Activated CD8-positive, alpha-beta memory T cell treated with anti-CD3 and anti-CD28 coated beads for 36 hours (primary cell): Measurements from ENCODE around the gene STT3A. TPM values are rescaled to one million over a fixed set of nuclear protein-coding genes. Genes with fewer than 3 reads are reported as not detected.

Source experiments
- CTCF ChIA-PET: fragments of 350-600 bp; sonication (Branson Sonifier 250); formaldehyde crosslinking; loops from one replicate; lab custom pipeline; 2021; ENCODE audit warnings: antibody characterized with exemption; lab: Charles Lee
- POLR2A ChIA-PET: fragments of 350-600 bp; sonication (Branson Sonifier 250); formaldehyde crosslinking; loops from one replicate; lab custom pipeline; 2021; ENCODE audit warnings: antibody characterized with exemption; lab: Charles Lee
- total RNA-seq, 2 experiments: library from RNA; stranded (reverse); gene quantifications; one replicate each; pipeline ENCODE4 v1.2.3, GENCODE V29; 2021

Gene STT3A
- total RNA-seq, 2 experiments from 2014 or later = 144 to 151 TPM

DNA sequence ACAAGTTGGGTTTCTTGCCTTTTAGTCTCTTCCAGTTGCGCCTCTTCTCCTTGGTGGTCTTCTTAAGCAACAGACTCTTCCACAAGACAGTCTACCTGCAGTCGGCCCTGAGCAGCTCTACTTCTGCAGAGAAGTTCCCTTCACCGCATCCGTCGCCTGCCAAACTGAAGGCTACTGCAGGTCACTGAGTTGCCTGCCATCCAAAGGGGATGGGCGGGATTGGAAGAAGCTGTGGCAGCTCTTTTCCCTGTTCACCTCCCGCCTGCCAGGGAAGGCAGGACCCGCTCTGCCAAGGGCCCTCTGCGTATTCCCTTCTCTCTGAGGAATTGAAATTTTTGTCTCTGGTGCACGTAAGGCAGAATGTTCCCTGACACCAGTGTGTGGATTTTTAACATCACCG lies 9.2 kb upstream of the STT3A start:
- CTCF ChIA-PET = no interaction called here
- POLR2A ChIA-PET = interaction anchor here (0.9 kb wide), 1 partner anchor 13 kb away, joined by 4 read pairs; no protein-coding TSS in a partner anchor

GRCh38 chr11:125585487-125585886 lies 7.2 kb upstream of the STT3A start:
- POLR2A ChIA-PET = no interaction called here
- CTCF ChIA-PET = no interaction called here

DNA sequence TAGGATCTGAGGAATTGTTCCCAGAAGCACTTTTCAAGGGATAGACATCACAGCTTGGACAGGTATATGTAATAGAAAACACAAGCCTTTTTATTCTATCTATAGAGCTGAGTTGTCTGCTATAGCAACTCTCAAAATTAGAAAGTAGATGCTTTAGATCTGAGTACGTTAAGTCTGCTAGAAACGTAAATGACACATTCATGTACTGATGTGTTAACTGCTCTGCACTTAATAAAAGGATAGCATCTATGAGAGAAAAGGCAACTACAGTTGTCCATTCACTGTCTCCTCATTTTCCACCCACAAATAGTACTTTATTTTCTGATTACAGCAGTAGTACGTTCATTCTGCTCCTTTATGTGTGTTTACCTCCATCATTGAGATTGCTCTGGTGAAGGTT lies 6.0 kb upstream of the STT3A start:
- ChIA-PET CTCF (no interaction called here), POLR2A (no interaction called here)

- CTCF ChIA-PET = no interaction called here
- POLR2A ChIA-PET = no interaction called here
These were observed 5.2 kb upstream of the STT3A start for GRCh38 chr11:125587480-125587879.

- ChIA-PET POLR2A (no interaction called here), CTCF (no interaction called here)
These were observed 4.1 kb upstream of the STT3A start for GRCh38 chr11:125588505-125588904.

DNA sequence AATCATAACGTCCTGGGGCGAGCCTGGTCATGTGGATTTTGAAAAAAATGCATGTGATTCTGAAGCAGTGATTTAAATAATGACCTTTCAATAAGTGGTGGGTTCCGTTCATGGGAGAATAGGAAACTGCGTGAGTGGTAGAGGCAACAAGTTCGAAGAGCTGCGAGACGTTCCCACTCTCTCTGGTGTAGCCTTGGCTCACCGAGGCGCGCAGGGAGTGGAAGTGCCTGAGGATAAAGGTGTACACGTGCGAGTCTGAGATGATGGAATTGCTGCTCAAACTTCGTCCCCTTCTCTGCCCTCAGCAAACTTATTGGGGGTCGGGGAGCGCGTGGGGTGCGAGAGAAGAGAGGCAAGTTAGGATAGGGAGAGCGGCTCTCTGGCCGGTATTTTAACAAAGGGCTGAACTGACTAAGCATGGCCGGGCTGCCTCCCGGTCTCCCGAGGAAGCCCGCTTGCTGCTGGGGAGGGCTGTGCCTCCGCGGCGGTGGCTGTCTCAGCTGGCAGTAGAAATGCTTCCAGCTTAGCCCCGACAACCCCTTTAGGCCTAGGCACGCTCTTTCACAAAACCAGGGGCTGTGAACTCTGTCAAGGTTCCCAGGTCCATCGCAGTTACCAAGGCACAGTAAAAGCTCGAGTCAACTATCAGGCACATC lies 875 bp upstream of the STT3A start:
- CTCF ChIA-PET = interaction anchor here (1.2 to 3.0 kb wide), 2 partner anchors 22 to 34 kb away, joined by 7 to 11 read pairs; partner anchors contain the start of genes CHEK1 and EI24
- POLR2A ChIA-PET = interaction anchor here (0.6 to 3.4 kb wide), 5 partner anchors 12 to 311 kb away, joined by 3 to 31 read pairs (median 4); partner anchors contain the start of genes CHEK1, EI24 and PUS3

GRCh38 chr11:125593114-125593820 lies 615 bp downstream of the STT3A start:
- ChIA-PET CTCF (interaction anchor here (1.0 to 3.0 kb wide), 3 partner anchors 19 to 32 kb away, joined by 3 to 11 read pairs (median 6); partner anchors contain the start of genes CHEK1 and EI24), POLR2A (interaction anchor here (0.6 to 3.4 kb wide), 5 partner anchors 10 to 310 kb away, joined by 3 to 31 read pairs (median 4); partner anchors contain the start of genes CHEK1, EI24 and PUS3)

GRCh38 chr11:125594958-125595357 lies 2.3 kb downstream of the STT3A start:
- ChIA-PET CTCF (no interaction called here), POLR2A (no interaction called here)

GRCh38 chr11:125600663-125601062 lies 8.0 kb downstream of the STT3A start:
- ChIA-PET POLR2A (no interaction called here), CTCF (no interaction called here)

GRCh38 chr11:125603207-125603606 lies 10.6 kb downstream of the STT3A start:
- ChIA-PET CTCF (interaction anchor here (0.5 kb wide), 1 partner anchor 36 kb away, joined by 3 read pairs; no protein-coding TSS in a partner anchor), POLR2A (interaction anchor here (1.1 kb wide), 1 partner anchor 10 kb away, joined by 4 read pairs; the partner anchor contains the start of gene STT3A)

DNA sequence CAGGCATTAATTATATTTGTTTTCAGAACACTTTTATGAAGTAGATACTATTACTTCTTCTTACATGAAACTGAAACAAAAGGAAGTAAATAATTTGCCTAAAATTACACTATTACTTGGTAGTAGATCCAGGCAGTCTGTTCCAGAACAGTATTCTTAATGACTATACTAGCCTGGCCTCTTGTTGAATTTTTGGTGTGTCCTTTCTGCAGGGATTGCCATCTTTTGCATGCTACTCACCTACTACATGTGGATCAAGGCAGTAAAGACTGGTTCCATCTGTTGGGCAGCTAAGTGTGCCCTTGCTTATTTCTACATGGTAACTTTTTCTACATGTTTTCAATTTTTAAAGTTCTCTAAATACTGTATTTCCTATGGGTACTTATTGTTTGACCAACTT lies 12.8 kb downstream of the STT3A start:
- ChIA-PET POLR2A (no interaction called here), CTCF (no interaction called here)

- POLR2A ChIA-PET = no interaction called here
- CTCF ChIA-PET = no interaction called here
These were observed 16.9 kb downstream of the STT3A start for GRCh38 chr11:125609545-125609944.

DNA sequence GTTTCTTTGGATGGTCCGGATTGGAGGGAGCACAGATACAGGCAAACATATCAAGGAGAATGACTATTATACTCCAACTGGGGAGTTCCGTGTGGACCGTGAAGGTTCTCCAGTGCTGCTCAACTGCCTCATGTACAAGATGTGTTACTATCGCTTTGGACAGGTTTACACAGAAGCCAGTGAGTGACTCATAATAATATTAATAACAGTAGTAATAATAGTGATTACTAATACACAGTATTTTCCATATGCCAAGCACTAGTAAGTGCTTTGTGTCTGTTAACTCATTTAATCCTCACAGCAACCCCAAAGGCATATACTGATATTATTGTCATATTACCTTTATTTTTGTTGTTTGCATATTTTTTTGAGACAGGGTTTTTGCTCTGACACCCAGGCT lies 25.7 kb downstream of the STT3A start:
- POLR2A ChIA-PET = no interaction called here

GRCh38 chr11:125621995-125622394 lies 29.3 kb downstream of the STT3A start:
- ChIA-PET CTCF (no interaction called here), POLR2A (interaction anchor here (1.2 kb wide), 1 partner anchor 52 kb away, joined by 4 read pairs; the partner anchor contains the start of gene EI24)

More for the DNA sequence above, 25.7 kb downstream of the STT3A start:
- CTCF ChIA-PET = interaction anchor here (0.6 kb wide), 1 partner anchor 10 kb away, joined by 3 read pairs; no protein-coding TSS in a partner anchor

DNA sequence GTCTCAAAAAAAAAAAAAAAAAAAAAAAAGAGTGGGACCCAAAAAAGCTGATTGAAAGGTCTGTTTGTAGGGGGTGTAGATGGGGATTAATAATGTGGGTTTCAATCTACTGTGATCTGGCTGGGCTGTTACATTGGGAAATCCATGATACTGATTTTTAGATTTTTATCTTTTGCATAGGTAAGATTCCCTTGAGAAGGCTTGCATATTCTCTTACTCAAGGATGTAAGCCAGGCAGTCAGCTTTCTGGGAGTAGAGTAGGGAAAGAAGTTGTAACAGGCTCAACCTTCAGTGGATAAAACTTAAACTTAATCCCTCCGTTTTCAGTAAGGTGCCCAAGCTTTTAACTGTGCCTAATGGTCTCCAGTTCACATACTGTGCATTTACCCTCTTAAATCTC lies 30.4 kb downstream of the STT3A start:
- CTCF ChIA-PET = no interaction called here
- POLR2A ChIA-PET = interaction anchor here (0.7 kb wide), 1 partner anchor 29 kb away, joined by 3 read pairs; no protein-coding TSS in a partner anchor

GRCh38 chr11:125624756-125625213 lies 32.1 kb downstream of the STT3A start, which contains the start of gene CHEK1:
Gene CHEK1, plus strand, starts transcription at chr11:125625163. Its CDS starts 1,606 bp downstream, at chr11:125626769.
- ChIA-PET POLR2A (interaction anchor here (1.3 to 2.5 kb wide), 3 partner anchors 32 to 263 kb away, joined by 8 to 16 read pairs (median 13); partner anchors contain the start of genes EI24, HYLS1 and STT3A), CTCF (interaction anchor here (2.3 kb wide), 1 partner anchor 32 kb away, joined by 11 read pairs; the partner anchor contains the start of gene STT3A)

DNA sequence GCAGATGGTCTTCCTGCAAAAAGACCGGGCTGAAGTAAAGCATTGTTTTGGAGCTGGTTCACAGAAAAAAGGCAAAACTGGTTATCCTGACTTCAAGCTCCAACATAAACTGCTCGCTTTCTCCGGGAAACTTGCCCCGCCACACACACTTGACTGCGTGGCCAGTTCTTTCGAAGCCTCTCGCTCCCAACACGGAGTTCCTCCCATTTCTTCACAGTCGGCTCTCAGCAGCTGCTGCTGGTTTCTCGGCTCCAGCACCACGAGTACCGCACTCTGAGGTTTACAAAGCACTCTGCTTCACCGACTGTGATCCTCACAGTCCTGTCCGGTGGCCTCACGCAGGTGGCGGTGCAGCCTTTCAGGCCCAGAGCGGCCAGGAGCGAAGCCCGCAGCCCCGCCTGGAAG lies 32.6 kb downstream of the STT3A start:
- CTCF ChIA-PET = interaction anchor here (1.0 to 2.3 kb wide), 2 partner anchors 32 to 55 kb away, joined by 4 to 11 read pairs; partner anchors contain the start of genes EI24 and STT3A
- POLR2A ChIA-PET = interaction anchor here (1.3 to 2.5 kb wide), 3 partner anchors 33 to 262 kb away, joined by 8 to 16 read pairs (median 13); partner anchors contain the start of genes EI24, HYLS1 and STT3A

DNA sequence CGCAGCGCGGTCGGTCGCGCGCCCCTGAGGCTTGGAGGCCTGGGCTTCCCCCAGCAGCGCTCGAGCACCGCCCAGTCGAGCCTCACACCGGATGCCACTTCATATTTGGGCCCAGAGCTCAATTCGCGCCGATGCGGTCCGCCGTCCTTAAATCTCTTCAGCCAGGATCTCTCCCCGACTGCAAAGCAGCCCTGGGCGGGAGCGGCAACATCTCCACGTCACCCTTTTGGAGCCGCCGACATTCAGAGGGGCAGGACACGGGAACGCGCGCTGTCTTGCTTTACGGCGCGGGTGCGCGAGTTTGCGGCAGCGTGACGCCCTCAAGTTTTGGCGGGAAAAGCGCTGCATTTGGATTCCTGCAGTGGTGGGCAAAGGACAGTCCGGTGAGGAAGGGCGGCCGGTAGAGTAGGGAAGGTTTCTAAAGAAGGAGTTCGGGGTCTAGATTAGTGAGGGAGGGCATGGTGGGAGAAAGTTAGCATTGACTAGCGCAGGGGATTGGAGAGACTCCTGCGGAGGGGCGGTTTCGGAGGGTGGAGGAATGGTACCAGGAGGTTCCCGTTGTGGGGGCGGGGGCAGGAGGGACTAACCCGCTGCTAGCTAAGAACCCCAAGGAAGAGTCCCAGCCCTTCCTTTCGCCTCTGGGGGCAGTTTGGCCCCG lies 33.1 kb downstream of the STT3A start:
- CTCF ChIA-PET = interaction anchor here (1.0 to 2.3 kb wide), 2 partner anchors 33 to 56 kb away, joined by 4 to 11 read pairs; partner anchors contain the start of genes EI24 and STT3A
- POLR2A ChIA-PET = interaction anchor here (0.7 to 2.5 kb wide), 5 partner anchors 33 to 514 kb away, joined by 3 to 16 read pairs (median 8); partner anchors contain the start of genes EI24, HYLS1, STT3A and TMEM218
